Activated CD8-positive, alpha-beta memory T cell treated with anti-CD3 and anti-CD28 coated beads for 4 hours (primary cell): ENCODE measurements around the gene SLAMF6.

Source experiments
- DNase-seq, 2 donors: peaks; one replicate each; pipeline ENCODE4 v3.0.0-alpha.2; 2020; ENCODE audit warnings: low read depth in 2 of 2

Gene SLAMF6

DNA sequence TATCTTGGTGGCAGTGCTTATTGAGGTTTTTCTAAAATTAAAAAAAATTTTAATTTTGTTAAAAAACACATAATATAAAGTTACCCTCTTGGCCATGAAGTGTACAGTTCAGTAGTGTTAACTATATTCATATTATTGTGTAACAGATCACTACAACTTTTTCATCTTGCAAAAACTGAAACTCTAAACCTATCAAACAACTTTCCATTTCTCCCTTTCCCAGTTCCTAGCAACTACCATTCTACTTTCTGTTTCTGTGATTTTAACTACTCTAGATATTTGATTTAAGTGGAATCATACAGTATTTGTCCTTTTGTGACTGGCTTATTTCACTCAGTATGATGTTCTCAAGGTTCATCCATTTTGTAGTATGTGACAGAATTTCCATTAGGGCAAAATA is 55.5 kb downstream of the SLAMF6 start:
- no peak for DNase-seq

DNA sequence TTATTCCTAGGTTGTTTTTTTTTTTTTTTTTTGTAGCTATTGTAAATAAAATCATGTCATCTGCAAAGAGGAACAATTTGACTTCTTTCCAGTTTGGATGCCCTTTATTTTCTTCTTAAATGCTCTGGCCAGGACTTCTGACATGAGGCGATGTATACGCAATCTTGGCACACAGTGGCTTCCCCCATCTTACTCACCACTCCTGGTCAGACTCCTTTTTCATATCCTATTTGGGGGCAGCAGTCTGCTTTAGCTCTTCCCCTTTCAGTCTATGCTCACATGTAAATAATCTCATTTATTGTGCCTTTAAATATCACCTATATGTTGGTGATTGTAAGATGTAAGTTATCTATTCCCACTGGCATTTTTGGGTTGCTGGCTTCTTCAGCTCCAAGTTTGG is 56.1 kb downstream of the SLAMF6 start:
- no peak for DNase-seq

DNA sequence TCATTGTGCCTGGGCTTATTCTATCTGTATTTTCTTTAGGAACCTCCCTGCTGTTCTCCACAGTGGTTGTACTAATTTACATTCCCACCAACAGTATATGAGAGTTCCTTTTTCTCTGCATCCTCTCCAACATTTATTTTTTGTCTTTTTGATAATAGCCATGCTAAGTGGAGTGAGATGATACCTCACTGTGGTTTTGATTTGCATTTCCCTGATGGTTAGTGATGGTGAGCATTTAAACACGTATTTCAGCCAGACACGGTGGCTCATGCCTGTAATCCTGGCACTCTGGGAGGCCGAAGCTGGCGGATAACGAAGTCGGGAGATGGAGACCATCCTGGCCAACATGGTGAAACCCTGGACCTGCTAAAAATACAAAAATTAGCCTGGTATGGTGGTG is 57.9 kb downstream of the SLAMF6 start:
- no peak for DNase-seq

DNA sequence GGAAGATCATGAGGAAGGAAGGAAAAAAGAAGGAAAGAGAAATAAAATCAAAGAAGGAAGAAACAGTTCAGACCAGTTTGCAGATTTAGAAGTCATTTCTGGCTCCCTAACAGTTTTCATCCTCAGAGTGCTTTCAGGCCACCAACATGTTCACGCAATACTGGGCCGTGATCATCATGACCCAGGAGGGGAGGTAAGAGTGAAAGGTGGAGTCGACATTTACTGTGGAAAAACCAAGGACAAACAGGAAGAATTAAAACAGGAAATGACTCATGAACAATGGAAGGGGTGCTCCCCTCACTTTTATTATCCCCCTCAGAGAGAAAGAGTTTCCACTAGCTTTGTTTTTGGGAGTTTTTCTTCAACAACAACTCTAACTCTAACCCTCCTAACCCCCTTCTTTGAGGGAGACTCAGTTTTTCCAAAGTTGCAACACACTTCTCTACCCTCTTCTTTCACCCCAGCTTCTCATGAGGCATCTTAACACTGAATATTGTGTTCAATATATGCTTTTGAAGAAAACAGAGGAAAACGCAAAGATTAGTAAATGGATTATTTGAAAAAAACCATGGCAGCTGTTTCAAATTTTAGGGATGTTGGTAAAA is 62.3 kb downstream of the SLAMF6 start:
- no peak for DNase-seq

DNA sequence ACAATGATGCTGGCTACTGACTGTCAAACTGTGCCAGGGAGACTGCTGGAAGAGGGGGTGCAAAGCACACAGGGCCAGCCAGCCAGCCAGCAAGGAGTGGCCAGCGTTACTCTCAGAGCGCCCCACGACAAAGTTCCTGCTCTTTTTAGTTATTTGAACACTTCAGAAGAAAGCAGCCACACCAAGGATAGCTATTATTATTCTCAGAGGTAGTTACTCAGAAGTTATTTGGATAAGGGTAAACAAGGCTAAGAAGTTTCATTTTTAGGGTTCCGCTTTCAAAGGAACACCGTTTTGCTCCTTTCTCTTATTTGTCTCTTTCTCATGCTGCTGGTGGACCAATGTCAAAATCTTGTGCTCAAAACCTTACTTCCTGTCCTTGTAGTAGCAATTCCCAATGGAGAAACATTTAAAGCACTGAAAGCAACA is 62.8 kb downstream of the SLAMF6 start:
- no peak for DNase-seq

DNA sequence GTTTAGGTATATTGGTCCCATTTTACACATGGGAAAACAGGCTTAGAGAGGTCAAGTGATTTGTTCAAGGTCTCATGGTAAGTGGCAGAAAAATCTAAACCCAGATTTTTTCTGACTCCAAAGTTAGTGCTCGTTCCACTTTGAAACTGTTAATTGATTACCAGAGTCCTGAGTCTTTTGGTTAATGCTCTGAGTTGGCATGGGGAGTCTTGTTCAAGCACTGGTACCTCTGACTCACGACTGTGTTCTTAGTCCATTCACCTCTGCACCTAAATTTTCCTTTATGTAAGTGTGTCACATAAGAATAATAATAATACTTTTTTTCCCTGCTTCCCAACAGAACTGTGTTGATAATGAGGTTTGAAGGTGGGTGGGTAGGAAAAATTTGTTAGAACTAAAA is 63.4 kb downstream of the SLAMF6 start:
- no peak for DNase-seq

DNA sequence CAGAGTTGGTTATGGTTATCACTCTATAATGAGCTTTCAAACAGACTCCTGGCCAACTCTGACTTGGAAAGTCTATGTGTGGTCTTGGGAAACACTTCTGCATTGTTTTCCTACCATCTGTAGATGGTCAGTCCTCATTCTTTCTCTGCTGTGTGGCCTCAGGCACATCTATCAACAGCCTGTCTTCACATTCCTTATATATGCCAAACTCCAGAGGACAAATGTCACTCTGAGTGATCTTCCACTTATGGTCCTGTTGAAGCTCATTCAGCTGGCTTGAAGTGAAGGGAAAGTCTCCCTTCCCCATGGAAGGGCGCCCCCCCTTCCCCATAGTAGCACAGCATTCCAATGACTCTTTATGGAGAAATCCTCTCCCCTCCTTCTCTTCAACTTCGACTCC is 64.0 kb downstream of the SLAMF6 start:
- DNase-seq = no peak

DNA sequence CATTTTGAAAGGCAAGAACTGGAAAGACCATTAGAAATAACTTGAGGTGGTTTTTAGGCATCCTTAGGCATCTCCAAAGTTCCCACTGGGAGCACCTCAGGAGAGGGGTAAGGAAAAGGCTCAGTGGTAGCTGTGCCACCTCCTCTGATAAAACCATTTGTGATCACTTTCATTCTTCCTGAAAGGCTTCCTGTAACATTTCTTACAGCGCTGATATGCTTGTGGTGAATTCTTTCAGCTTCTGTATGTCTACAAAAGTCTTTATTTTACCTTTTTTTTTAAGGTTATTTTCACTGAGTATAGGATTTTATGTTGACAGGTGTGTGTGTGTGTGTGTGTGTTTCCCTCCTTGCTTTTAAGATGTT is 67.9 kb downstream of the SLAMF6 start:
- DNase-seq = no peak

DNA sequence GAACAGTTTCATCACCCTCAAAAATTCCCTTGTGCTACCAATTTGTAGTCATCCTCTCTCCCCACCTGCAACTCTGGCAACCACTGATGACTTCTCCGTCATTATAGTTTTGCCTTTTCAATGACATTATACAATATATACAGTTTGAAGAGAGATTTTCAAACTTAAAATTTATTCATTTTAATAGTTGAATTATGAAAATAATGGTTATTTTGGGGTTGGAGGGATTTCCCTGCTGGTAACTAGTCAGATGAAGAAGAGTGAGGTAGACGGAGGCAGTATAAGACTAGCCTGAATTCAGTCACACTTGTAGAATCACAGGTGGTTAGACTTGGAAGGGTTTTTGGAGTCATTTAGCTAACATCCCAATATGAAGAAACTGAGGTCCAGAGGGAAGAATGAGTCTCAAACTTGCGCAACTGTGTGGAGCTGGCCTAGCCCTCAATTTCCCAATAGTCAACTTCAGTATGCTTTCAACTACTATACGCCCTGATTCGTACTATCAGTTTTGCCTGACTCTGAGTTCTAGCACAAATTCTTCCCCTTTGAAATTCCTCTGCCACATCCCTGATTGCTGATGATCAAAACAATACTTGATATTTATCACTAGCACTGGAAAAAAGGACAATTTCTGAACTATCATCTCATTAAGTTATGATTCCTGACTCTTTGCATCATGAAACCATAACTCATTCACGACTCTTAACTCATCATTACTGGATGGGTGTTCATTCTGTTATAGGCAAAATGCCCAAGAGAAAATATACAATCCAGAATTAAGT is 68.5 kb downstream of the SLAMF6 start:
- DNase-seq = no peak

DNA sequence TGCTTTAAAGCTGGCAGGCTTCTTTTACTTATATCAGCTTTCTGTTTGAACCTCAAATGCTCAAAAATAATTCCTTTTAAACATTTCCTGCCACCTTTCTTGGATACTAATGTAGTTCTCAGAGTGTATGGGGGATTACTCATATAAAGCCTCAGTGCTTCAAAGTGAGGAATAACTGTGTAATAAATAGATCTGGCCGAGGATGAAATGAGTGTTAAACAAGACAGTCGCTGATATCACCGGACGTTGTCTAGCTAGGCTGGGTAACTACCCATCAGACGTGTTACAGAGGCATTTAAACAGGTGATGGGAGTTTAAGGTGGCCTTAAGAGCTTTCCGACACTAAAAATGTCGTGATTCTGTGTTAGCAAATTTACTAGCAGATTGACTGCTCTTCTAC is 69.6 kb downstream of the SLAMF6 start:
- DNase-seq = no peak

DNA sequence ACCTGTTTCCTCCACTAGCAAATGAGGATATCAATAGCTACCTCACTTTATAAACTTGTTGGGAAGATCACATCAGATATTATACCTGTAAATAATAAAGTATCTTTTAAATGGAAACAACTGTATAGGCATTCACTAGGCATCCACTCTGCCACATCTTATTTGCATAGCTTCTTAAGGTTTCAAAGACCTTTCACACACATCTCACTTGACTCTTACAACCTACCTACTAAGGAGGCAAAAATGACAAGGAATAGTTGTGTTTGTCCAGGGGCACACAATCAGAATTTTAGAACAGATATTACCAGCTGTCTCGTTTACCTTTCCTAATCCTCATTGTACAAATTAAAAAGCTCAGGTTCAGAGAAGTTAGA is 71.2 kb downstream of the SLAMF6 start:
- DNase-seq = no peak

DNA sequence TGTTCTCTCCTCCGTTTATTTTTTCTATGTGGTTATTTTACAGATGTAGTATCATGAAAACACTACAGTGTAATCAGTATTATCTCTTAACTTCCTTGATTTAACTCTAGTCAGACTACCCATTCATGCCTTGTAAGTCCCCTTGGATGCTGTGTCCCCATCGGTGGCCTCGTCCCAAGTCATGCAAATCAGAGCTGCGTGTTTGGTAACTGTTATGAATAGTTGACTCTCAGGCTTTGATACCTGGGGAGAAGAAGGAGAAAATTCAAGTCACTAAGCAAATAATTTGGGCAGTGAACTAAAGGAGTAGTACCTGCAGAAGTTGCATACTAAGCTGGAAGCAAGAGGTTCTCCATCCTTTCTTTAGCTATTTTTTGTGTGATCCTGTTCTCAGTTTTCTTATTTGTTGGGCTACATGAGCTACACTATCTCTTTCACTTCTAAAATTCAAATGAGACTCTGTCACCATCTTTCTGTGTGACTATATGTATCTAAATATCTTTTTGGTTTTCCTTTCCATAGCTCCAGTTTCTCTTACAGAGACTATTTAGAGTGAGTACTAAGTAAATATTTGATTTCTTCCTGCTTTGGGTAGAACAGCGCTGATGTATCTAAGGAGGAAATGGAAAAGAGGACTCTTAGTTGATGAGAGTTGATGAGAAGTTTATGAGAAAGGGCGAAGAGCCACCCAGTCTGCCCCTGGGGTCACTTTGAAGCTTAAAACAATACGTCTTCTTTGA is 71.8 kb downstream of the SLAMF6 start:
- no peak for DNase-seq

DNA sequence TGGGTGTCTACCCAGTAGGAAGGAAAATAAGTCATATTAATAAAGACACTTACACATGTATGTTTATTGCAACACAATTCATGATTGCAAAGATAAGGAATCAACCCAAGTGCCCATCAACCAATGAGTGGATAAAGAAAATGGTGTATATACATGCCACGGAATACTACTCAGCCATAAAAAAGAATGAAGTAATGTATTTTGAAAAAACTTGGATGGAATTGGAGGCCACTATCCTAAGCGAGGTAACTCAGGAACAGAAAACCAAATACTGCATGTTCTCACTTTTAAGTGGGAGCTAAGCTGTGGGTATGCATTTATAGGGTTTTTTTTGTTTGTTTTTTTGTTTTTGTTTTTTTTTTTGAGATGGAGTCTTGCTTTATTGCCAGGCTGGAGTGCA is 73.6 kb downstream of the SLAMF6 start:
- DNase-seq = no peak

DNA sequence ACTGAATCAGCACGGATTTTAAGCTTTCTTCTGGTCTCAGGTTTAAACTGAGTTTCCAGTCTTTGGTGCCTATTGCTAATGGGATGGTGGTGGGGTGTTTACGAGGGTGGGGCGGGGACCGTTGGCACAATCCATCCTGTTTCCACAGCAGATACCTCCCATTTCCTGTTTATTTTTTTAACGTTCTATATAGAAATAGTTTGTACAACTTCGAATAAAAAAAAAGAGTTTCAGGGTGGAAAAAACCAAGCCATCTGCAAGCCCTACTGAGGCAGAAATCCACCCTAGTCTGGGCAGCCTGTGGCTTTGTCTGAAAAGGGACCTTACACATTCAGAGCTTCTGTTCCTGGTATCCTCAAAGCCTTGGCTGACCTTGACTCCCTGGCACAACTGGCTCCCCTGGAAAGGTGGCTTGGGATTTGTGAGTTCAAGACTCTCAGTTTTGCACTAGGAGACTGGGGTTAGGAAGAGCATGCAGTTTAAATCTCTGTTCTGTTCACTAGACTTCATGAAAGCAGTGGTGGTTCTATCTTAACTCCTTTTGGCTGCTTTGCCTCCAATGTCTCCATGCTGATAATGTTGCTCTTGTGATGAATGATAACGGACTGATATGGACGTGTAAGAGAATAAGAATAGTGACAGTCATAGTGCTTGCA is 76.0 kb downstream of the SLAMF6 start:
- no peak for DNase-seq

DNA sequence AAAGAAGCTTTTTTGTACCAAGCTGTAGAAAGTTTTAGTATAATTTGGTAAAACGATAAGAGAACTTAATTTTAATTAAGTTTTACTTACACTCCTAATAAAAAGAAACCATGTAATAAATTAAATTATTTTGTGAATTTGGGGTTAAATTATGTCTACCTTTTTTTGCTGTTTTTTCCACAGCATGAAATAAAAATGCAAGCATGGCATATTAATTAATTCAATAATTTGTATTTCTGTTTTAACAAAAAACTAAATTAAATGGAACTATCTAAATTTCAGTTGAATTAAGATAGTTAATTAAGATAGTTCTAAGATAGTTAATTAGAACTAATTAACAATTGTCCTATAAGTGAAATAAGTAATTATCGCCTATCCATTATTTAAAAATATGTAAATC is 83.3 kb downstream of the SLAMF6 start:
- no peak for DNase-seq

DNA sequence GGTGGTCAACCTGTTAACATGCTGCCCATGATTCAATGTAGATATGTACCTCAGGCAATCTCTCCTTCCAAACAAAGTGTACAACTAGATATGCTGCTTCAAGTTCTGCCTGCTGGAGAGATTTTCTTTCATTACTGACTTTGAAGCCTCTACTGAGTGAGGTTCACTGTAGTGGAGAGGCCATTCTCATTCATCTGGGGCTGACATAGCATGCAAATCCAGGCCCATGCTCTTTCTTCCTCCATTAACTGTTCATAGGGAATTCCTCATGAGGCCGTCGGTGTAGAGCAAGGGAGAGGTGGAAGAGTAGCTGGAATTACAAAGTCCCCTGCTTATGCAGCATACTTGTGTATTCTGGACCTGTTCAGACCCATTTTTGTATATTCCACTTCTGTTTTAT is 84.1 kb downstream of the SLAMF6 start:
- DNase-seq = no peak

DNA sequence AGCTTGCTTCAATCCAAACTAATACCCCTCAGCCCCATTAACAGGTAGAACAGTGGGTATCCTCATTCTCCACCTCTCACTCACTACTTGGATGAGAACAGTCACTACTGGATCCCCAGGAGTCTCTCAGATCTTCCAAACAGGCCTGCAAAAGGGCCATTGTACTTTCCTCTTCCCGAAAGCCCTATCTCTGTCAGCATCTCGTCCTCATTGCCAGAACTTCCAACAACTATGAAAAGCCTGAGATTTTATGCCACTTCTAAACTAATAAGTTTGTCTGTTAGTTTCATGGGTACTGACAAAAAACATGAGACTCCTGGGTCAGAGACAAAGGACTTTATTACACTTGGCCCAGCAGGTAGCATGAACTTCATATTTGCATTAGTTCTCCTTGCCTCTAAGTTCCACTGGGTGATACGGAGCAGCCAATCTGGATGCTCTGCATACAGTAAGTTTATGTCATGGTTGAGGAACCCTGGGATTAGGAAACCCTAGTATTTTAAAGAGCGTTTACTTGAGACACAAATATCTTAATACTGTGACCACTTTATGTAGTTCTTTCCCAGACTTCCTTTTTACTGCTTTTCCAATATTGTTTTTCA is 84.6 kb downstream of the SLAMF6 start:
- DNase-seq = no peak

DNA sequence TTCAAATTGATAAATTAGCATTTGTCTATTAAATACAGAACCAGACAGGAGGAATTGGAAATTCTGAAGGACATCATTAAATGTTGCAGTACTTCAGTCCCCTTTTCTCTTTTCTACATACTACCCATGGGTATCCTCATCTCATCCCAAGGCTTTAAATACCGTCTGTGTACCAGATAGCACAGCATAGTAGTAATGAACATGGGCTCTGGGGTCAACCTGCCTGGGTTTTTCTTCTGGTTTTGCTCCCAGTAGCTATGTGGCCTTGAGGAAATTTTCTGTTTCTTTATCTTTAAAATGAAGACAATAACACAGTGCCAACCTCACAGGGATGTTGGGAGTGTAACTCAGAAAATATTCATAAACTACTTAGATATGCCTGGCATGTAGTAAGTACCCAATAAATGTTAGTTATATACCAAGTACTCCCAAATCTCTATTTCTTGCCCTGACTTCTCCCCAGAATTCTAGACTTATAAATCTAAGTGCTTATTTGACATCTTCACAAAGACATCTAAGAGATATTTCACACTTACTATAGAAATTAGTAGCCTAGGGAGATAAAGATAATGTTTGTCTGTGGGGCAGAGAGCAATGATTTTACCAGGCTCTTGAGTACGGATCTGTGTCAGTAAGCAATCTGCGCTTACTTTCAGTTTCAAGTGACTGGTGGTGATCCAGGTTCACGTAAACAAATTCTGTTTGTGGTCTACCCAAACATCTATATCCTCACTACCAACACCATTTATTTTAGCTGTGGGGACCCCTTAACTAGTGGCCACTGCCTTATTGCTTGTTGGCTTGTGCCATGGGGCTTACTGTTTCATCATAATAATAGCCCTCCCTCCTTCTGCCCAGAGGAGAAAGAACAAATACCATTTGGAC is 85.4 kb downstream of the SLAMF6 start:
- DNase-seq = no peak

DNA sequence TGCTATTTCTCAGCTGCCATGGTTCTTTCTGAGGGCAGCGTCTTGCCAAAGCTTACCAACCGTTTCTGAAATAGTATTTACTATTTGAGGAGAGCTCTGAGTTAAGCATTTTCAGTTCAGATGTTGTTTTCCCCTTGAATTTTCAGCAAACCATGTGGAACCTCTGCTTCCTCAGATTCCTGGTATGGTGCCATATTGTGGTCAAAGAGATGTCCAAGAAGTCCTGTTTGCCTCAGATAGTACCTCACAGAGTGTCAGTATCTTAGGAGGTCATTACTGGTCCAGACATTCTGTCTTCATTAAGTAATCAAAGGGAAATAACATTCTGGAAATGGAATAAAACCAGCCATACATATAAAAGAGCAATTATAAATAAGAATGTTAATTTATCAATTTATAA is 86.1 kb downstream of the SLAMF6 start:
- DNase-seq = no peak
